ENCODE data around the gene SEL1L3. TPM values are rescaled to one million over a fixed set of nuclear protein-coding genes. Genes with fewer than 3 reads are reported as not detected.
A peak's percentile ranks its signal among the peaks of the same experiment; 100 is the strongest.

Gene SEL1L3
- polyA plus RNA-seq, 1 of the 3 experiments (the other 2 are of a cell fraction): 2.2 TPM

GRCh38 chr4:25815586-25815985 is 47.2 kb downstream of the SEL1L3 start:
- CTCF ChIA-PET: interaction anchor here (1.0 kb wide), 1 partner anchor 23 kb away, joined by 4 read pairs; no protein-coding TSS in a partner anchor
- H3K9ac ChIP-seq: no peak overlapping the region
- 90% methylated on average over 5 of the region's 5 CpGs for WGBS (ENCODE audit: low lambda C conversion rate)

DNA sequence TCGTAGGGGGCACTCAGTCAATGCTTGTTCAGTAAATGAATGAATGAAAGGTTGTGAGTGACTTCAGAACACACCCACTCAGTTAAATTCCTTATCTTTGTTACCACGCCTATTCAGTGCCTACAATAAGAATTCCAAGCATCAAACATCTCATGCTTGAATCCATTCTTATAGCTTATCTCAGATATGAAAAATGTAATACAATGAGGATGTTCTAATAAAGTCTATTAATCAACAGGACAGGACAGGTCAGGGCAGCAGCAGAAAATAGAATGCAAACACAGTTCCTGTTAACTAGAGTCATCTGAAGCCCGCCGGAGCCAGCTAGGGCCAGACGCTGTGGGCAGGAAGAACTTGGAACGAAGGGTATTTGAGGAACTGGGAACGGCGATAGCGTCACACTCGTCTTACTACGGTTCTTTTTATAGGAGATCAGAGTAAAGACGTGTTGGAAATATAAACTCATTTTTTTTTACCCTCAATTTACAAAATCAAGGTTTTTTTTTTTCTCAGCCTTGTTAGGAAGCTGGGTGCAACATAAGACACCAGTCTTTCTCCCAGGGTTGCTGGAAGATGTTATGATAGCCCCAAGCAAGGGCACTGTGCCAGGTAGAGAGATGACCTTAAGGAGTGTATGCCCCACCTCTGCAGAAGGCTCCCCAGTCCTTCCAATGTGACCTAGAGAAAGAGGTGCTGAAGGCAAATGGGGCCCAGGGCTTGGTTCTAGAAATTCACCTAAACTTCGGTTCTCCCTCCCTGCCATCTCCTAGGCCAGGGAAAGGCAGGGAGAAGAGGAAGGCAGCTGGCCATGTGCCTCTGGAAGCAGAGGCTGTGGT is 48.3 kb downstream of the SEL1L3 start:
- H3K79me2 ChIP-seq (ENCODE audit: insufficient read depth): no peaks in the 10 kb centered on the region
- peaks cover 38% of the 10 kb centered on the region for H3F3A ChIP-seq (replicated peaks; ENCODE audit: insufficient read depth)
- POLR2A ChIA-PET: no interaction called here
- H2AFZ ChIP-seq (ENCODE audit: low read depth): no peak overlapping the region
- no peaks in the 10 kb centered on the region for H3K9me3 ChIP-seq
- peak overlapping the region; percentile 55 for H3K4me2 ChIP-seq
- no peak for TF ChIP-seq MXI1 (IDR thresholded peaks at IDR 0.05; ENCODE audit: low read depth, low read length)
- TF ChIP-seq ZBTB33 (IDR thresholded peaks at IDR 0.05; ENCODE audit: borderline replicate concordance, low read depth): no peak
- TF ChIP-seq PBX3 (IDR thresholded peaks at IDR 0.05): peak; percentile 79
- peak; percentile 32; the same call in 1 of the 2 replicates for TF ChIP-seq FOSL2 (IDR thresholded peaks at IDR 0.05; ENCODE audit: borderline replicate concordance, low read depth)
- TF ChIP-seq TCF12 (IDR thresholded peaks at IDR 0.05): peak; percentile 55
- TF ChIP-seq, protein P1, sequence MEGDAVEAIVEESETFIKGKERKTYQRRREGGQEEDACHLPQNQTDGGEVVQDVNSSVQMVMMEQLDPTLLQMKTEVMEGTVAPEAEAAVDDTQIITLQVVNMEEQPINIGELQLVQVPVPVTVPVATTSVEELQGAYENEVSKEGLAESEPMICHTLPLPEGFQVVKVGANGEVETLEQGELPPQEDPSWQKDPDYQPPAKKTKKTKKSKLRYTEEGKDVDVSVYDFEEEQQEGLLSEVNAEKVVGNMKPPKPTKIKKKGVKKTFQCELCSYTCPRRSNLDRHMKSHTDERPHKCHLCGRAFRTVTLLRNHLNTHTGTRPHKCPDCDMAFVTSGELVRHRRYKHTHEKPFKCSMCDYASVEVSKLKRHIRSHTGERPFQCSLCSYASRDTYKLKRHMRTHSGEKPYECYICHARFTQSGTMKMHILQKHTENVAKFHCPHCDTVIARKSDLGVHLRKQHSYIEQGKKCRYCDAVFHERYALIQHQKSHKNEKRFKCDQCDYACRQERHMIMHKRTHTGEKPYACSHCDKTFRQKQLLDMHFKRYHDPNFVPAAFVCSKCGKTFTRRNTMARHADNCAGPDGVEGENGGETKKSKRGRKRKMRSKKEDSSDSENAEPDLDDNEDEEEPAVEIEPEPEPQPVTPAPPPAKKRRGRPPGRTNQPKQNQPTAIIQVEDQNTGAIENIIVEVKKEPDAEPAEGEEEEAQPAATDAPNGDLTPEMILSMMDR (IDR thresholded peaks at IDR 0.05): no peak
- no peak for TF ChIP-seq CHD2 (IDR thresholded peaks at IDR 0.05; ENCODE audit: low read length, partially characterized antibody)
- peak in 1 of 2 experiments; percentile 33; a peak in 1 of 4 replicates for TF ChIP-seq EP300 (IDR thresholded peaks at IDR 0.05; ENCODE audit: borderline replicate concordance in 1 of 2, low read depth in 1 of 2, low read length in 1 of 2)
- 0 out of 2 replicates have a peak, but pooled peaks have one; percentile 10 for TF ChIP-seq TEAD4 (IDR thresholded peaks at IDR 0.05; ENCODE audit: borderline replicate concordance, insufficient read depth)
- no peak for TF ChIP-seq GATA2 (CRISPR knock-in tag; IDR thresholded peaks at IDR 0.05)
- TF ChIP-seq RFX5 (IDR thresholded peaks at IDR 0.05; ENCODE audit: low read length): no peak
- H4K20me1 ChIP-seq (ENCODE audit: insufficient read depth): no peaks in the 10 kb centered on the region
- 58% methylated on average over 13 of the region's 13 CpGs for WGBS (ENCODE audit: low lambda C conversion rate)
- peaks cover 0 to 42% of the 10 kb centered on the region in 2 experiments; a peak in 2 of 4 replicates for H3K4me1 ChIP-seq (ENCODE audit: control insufficient read depth in 1 of 2, insufficient read depth in 2 of 2, low read depth in 1 of 2, low read length in 1 of 2)
- peak overlapping the region in 1 of 2 experiments; percentile 78; a peak in 3 of 4 replicates for H3K27ac ChIP-seq (ENCODE audit: low read depth in 2 of 2, low read length in 1 of 2)
- H3K36me3 ChIP-seq (replicated peaks in 1 of 2; ENCODE audit: control insufficient read depth in 1 of 2, insufficient read depth in 2 of 2, low read length in 1 of 2): no peaks in the 10 kb centered on the region
- H3K27me3 ChIP-seq (ENCODE audit: insufficient read depth): no peaks in the 10 kb centered on the region
- H3K4me3 ChIP-seq (ENCODE audit: low read depth in 2 of 2, low read length in 1 of 2): no peak overlapping the region
- DNase-seq: no peak
- CTCF ChIA-PET: interaction anchor here (1.0 kb wide), 1 partner anchor 22 kb away, joined by 4 read pairs; no protein-coding TSS in a partner anchor
- no peaks in the 10 kb centered on the region for H3K9me2 ChIP-seq
- H3K9ac ChIP-seq: peak overlapping the region; percentile 44; the same call in 1 of the 2 replicates

More at GRCh38 chr4:25815586-25815985, 47.2 kb downstream of the SEL1L3 start:
- Histone ChIP-seq H3F3A (replicated peaks; ENCODE audit: insufficient read depth) (peaks cover 38% of the 10 kb centered on the region), H4K20me1 (ENCODE audit: insufficient read depth) (no peaks in the 10 kb centered on the region), H3K79me2 (ENCODE audit: insufficient read depth) (no peaks in the 10 kb centered on the region), H3K9me2 (no peaks in the 10 kb centered on the region), H2AFZ (ENCODE audit: low read depth) (no peak overlapping the region), H3K9me3 (no peaks in the 10 kb centered on the region), H3K4me2 (no peak overlapping the region), H3K4me3 (ENCODE audit: low read depth in 2 of 2, low read length in 1 of 2) (no peak overlapping the region), H3K4me1 (ENCODE audit: control insufficient read depth in 1 of 2, insufficient read depth in 2 of 2, low read depth in 1 of 2, low read length in 1 of 2) (peaks cover 0 to 42% of the 10 kb centered on the region in 2 experiments; a peak in 2 of 4 replicates), H3K27me3 (ENCODE audit: insufficient read depth) (no peaks in the 10 kb centered on the region), H3K27ac (ENCODE audit: low read depth in 2 of 2, low read length in 1 of 2) (peak overlapping the region in 1 of 2 experiments; percentile 78; a peak in 2 of 4 replicates), H3K36me3 (replicated peaks in 1 of 2; ENCODE audit: control insufficient read depth in 1 of 2, insufficient read depth in 2 of 2, low read length in 1 of 2) (no peaks in the 10 kb centered on the region)
- POLR2A ChIA-PET: no interaction called here
- no peak for DNase-seq
- TF ChIP-seq POLR2AphosphoS5 (IDR thresholded peaks at IDR 0.05; ENCODE audit: low read depth, low read length) (no peak), PBX3 (IDR thresholded peaks at IDR 0.05) (no peak), EZH2phosphoT487 (IDR thresholded peaks at IDR 0.05; ENCODE audit: borderline replicate concordance, low read depth) (no peak), IRF3 (IDR thresholded peaks at IDR 0.05; ENCODE audit: low read depth, low read length) (no peak)
